Suprapubic skin (tissue), 3 donors: ENCODE data around the gene IGFBP3.

Source experiments
- POLR2A ChIP-seq, 2 donors: fragments of 450-650 bp; IDR thresholded peaks; one replicate each; pipeline ENCODE4 v1.6.1; 2017; ENCODE audit warnings: antibody characterized with exemption in 2 of 2, mild to moderate bottlenecking in 2 of 2, moderate library complexity in 2 of 2
- TF ChIP-seq, protein P1 (sequence below), 2 donors: fragments of 200-600 bp in 1 of 2; fragments of 450-650 bp in 1 of 2; sonication (generic) in 1 of 2; IDR thresholded peaks; one replicate each; pipeline ENCODE4 v1.5.1; 2016 to 2019; ENCODE audit warnings: antibody characterized with exemption in 2 of 2, mild to moderate bottlenecking in 1 of 2, moderate library complexity in 1 of 2

DNA sequence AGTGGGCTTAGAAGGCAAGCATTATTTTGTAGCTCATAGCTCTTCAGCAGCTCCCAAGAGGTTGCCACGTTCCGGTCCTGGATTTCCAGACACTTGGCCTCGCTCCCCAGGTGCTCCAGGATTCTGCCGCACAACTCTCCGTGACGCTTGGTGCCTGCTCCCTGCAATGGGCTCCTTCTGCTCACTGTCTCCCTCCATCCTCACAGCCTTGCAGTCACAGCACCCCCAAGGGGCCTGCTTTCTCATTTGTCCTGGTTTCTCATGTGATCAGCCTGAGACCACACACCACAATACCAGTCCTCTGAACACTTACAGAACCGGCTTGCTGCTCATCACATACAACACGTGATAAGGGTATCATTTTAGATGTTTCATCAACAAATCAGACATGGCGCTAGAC is 9.8 kb downstream of the IGFBP3 start:
- TF ChIP-seq, protein P1, sequence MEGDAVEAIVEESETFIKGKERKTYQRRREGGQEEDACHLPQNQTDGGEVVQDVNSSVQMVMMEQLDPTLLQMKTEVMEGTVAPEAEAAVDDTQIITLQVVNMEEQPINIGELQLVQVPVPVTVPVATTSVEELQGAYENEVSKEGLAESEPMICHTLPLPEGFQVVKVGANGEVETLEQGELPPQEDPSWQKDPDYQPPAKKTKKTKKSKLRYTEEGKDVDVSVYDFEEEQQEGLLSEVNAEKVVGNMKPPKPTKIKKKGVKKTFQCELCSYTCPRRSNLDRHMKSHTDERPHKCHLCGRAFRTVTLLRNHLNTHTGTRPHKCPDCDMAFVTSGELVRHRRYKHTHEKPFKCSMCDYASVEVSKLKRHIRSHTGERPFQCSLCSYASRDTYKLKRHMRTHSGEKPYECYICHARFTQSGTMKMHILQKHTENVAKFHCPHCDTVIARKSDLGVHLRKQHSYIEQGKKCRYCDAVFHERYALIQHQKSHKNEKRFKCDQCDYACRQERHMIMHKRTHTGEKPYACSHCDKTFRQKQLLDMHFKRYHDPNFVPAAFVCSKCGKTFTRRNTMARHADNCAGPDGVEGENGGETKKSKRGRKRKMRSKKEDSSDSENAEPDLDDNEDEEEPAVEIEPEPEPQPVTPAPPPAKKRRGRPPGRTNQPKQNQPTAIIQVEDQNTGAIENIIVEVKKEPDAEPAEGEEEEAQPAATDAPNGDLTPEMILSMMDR (IDR thresholded peaks at IDR 0.05) = no peak
- no peak for TF ChIP-seq POLR2A (IDR thresholded peaks at IDR 0.05)
